Measurements from ENCODE around the gene PSMA8.
A peak's percentile ranks its signal among the peaks of the same experiment; 100 is the strongest.

Gene PSMA8

DNA sequence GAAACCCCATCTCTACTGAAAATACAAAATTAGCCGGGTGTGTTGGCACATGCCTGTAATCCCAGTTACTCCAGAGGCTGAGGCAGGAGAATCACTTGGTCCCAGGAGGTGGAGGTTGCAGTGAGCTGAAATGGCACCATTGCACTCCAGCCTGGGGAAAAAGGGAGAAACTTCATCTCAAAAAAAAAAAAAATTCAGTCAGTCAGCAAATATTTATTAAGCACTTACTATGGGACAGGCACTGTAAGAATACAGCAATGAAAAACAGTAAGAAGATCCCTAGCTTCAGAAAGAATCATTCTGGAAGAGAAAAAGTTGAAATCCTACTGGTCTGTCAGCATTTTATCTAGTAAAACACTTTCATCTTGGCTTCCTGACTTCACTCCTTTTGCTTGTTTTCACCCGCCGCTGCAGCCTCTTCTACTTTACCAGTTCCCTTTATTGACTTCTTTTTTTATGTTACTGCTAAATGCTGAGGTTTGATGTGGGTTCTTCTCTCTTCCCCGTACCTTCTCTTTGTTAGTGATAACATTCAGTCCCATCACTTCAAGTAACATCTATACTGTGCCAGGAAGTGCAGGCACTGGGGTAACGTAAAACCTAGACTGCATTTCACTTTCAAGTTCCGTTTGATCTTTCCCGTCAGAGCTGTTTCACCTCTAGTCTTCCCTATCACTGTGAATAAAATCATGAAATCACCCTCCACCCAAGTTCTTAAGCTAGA lies 81.7 kb downstream of the PSMA8 start (continued):
- TF ChIP-seq ZNF549 (tag by site-specific recombination; IDR thresholded peaks at IDR 0.05) (no peak), ZNF548 (tag by site-specific recombination; IDR thresholded peaks at IDR 0.05) (no peak), ZNF544 (tag by site-specific recombination; IDR thresholded peaks at IDR 0.05) (no peak), ZNF350 (tag by site-specific recombination; IDR thresholded peaks at IDR 0.05) (no peak)

DNA sequence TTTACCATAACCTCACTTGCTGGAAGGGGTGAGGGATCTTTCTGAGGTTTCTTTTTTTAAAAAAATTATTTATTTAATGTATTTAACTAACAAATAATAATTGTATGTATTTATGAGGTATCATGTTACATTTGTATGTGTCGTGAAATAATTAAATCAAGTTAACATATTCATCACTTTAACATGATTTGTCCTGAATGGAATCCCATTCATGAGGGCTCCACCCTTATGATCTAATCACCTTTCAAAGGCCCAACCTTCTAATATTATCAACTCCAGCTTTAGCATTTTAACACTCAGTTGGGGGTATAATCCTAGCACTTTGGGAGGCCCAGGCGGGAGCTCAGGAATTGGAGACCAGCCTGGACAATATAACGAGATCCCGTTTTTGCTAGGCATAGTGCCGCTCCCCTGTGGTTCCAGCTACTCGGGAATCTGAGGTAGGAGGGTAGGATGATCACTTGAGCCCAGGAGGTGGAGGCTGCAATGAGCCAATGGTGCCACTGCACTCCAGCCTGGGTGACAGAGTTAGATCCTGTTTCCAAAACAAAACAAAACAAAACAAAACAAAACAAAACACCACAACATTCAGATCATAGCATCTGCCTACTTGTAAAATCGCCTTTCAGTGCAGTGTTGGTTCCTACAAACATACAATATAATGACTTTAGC lies 91.5 kb downstream of the PSMA8 start:
- no peaks in the 10 kb centered on the region for H3K9me3 ChIP-seq (ENCODE audit: control insufficient read depth, insufficient read depth, low read depth, low read length)
- ChIA-PET POLR2A (interaction anchor here (0.9 kb wide), 1 partner anchor 12 kb away, joined by 3 read pairs; no protein-coding TSS in a partner anchor), CTCF (interaction anchor here (0.7 kb wide), 1 partner anchor 368 kb away, joined by 3 read pairs; no protein-coding TSS in a partner anchor)
- no peak overlapping the region for H3K27ac ChIP-seq (ENCODE audit: extremely low read depth, low read depth, low read length)
- H3K36me3 ChIP-seq (ENCODE audit: control insufficient read depth in 2 of 2, insufficient read depth in 1 of 2, low read length in 2 of 2), result no peaks in the 10 kb centered on the region
- no peak for TF ChIP-seq ZNF121 (tag by site-specific recombination; IDR thresholded peaks at IDR 0.05)
- peak; percentile 24; the same call in 1 of the 2 replicates for TF ChIP-seq OSR2 (tag by site-specific recombination; IDR thresholded peaks at IDR 0.05)
- TF ChIP-seq ZNF558 (tag by site-specific recombination; IDR thresholded peaks at IDR 0.05), result no peak
- no peak for TF ChIP-seq ZNF623 (tag by site-specific recombination; IDR thresholded peaks at IDR 0.05)
- TF ChIP-seq, protein P1, sequence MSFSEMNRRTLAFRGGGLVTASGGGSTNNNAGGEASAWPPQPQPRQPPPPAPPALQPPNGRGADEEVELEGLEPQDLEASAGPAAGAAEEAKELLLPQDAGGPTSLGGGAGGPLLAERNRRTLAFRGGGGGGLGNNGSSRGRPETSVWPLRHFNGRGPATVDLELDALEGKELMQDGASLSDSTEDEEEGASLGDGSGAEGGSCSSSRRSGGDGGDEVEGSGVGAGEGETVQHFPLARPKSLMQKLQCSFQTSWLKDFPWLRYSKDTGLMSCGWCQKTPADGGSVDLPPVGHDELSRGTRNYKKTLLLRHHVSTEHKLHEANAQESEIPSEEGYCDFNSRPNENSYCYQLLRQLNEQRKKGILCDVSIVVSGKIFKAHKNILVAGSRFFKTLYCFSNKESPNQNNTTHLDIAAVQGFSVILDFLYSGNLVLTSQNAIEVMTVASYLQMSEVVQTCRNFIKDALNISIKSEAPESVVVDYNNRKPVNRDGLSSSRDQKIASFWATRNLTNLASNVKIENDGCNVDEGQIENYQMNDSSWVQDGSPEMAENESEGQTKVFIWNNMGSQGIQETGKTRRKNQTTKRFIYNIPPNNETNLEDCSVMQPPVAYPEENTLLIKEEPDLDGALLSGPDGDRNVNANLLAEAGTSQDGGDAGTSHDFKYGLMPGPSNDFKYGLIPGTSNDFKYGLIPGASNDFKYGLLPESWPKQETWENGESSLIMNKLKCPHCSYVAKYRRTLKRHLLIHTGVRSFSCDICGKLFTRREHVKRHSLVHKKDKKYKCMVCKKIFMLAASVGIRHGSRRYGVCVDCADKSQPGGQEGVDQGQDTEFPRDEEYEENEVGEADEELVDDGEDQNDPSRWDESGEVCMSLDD (tag by site-specific recombination; IDR thresholded peaks at IDR 0.05), result 0 out of 2 replicates have a peak, but pooled peaks have one; percentile 44
- TF ChIP-seq PRDM10 (tag by site-specific recombination; IDR thresholded peaks at IDR 0.05), result peak; percentile 66
- TF ChIP-seq, protein P2, sequence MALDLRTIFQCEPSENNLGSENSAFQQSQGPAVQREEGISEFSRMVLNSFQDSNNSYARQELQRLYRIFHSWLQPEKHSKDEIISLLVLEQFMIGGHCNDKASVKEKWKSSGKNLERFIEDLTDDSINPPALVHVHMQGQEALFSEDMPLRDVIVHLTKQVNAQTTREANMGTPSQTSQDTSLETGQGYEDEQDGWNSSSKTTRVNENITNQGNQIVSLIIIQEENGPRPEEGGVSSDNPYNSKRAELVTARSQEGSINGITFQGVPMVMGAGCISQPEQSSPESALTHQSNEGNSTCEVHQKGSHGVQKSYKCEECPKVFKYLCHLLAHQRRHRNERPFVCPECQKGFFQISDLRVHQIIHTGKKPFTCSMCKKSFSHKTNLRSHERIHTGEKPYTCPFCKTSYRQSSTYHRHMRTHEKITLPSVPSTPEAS (tag by site-specific recombination; IDR thresholded peaks at IDR 0.05), result no peak
- 0 out of 2 replicates have a peak, but pooled peaks have one; percentile 10 for TF ChIP-seq KLF1 (tag by site-specific recombination; IDR thresholded peaks at IDR 0.05)
- peak; percentile 83 for TF ChIP-seq GLIS1 (tag by site-specific recombination; IDR thresholded peaks at IDR 0.05)
- TF ChIP-seq ZNF660 (tag by site-specific recombination; IDR thresholded peaks at IDR 0.05), result no peak
- peak; percentile 73 for TF ChIP-seq ZNF335 (tag by site-specific recombination; conservative IDR thresholded peaks at IDR 0.05)
- TF ChIP-seq ZXDB (tag by site-specific recombination; IDR thresholded peaks at IDR 0.05), result no peak
- peak; percentile 55; the same call in 1 of the 2 replicates for TF ChIP-seq ZNF580 (tag by site-specific recombination; IDR thresholded peaks at IDR 0.05)
- no peak for TF ChIP-seq ZNF670 (tag by site-specific recombination; IDR thresholded peaks at IDR 0.05; ENCODE audit: low read depth)
- no peak for TF ChIP-seq ZBTB26 (tag by site-specific recombination; optimal IDR thresholded peaks at IDR 0.05)
- H3K4me3 ChIP-seq (ENCODE audit: low read depth, low read length), result no peak overlapping the region
- peaks cover 2% of the 10 kb centered on the region; the same call in 1 of the 2 replicates for H3K4me1 ChIP-seq (ENCODE audit: control insufficient read depth, insufficient read depth, low read length)
